Common myeloid progenitor, CD34-positive (primary cell): Measurements from ENCODE around the gene TAAR5.
"Not testable (repeated sequence)": the region's sequence is repeated elsewhere in the genome, so short reads cannot be mapped to it uniquely, and the experiment has no call there.

ENCODE experiments used
- CTCF ChIA-PET: fragments of 350-600 bp; sonication (Branson Sonifier 250); formaldehyde crosslinking; loops from one replicate; lab custom pipeline; 2021; ENCODE audit warnings: antibody characterized with exemption; lab: Charles Lee
- POLR2A ChIA-PET: fragments of 350-600 bp; sonication (Branson Sonifier 250); formaldehyde crosslinking; loops from one replicate; lab custom pipeline; 2021; ENCODE audit warnings: antibody characterized with exemption; lab: Charles Lee
- DNase-seq, 3 donors: peaks; one replicate each; pipeline versions ENCODE4 v3.0.0 to v3.0.0-alpha.2; 2013
- H3K27ac ChIP-seq, 2 experiments: 1 replicate in 1 of 2; 2 replicates in 1 of 2; pipeline ENCODE4 v1.7.0; 2013; ENCODE audit warnings: inconsistent platforms in 2 of 2, low read length in 2 of 2, mild to moderate bottlenecking in 2 of 2, low read depth in 1 of 2, moderate library complexity in 1 of 2; ENCODE audit not compliant: severe bottlenecking in 2 of 2, insufficient read depth in 1 of 2, poor library complexity in 1 of 2
- H3K27me3 ChIP-seq, 5 experiments: replicated peaks in 2 of 5; 1 replicate in 3 of 5; 2 replicates in 2 of 5; pipeline versions ENCODE4 v1.6.1 to v1.7.0; 2013; ENCODE audit warnings: low read length in 4 of 5, mild to moderate bottlenecking in 2 of 5, moderate library complexity in 2 of 5, inconsistent platforms in 1 of 5; ENCODE audit not compliant: insufficient read depth in 5 of 5, control insufficient read depth in 4 of 5
- H3K36me3 ChIP-seq, 4 experiments: 1 replicate in 2 of 4; 2 replicates in 2 of 4; pipeline versions ENCODE4 v1.6.1 to v1.7.0; 2013; ENCODE audit warnings: low read length in 3 of 4, control low read depth in 1 of 4, mild to moderate bottlenecking in 1 of 4; ENCODE audit not compliant: control insufficient read depth in 4 of 4, insufficient read depth in 4 of 4
- H3K4me1 ChIP-seq, 4 experiments: 1 replicate in 3 of 4; 2 replicates in 1 of 4; pipeline versions ENCODE4 v1.6.1 to v1.7.1; 2013; ENCODE audit warnings: low read length in 3 of 4, mild to moderate bottlenecking in 3 of 4, control low read depth in 1 of 4, inconsistent platforms in 1 of 4, moderate library complexity in 1 of 4; ENCODE audit not compliant: control insufficient read depth in 4 of 4, insufficient read depth in 4 of 4; ENCODE audit errors: control extremely low read depth in 1 of 4
- H3K4me3 ChIP-seq, 7 experiments: 1 replicate in 4 of 7; 2 replicates in 3 of 7; pipeline versions ENCODE4 v1.5.1 to v1.7.0; 2013; ENCODE audit warnings: mild to moderate bottlenecking in 7 of 7, low read length in 6 of 7, moderate library complexity in 6 of 7, inconsistent platforms in 2 of 7, low read depth in 2 of 7, control low read depth in 1 of 7; ENCODE audit not compliant: insufficient read depth in 4 of 7, control insufficient read depth in 1 of 7; ENCODE audit errors: extremely low read depth in 1 of 7
- H3K9me3 ChIP-seq, 5 experiments: 1 replicate in 4 of 5; 2 replicates in 1 of 5; pipeline versions ENCODE4 v1.6.1 to v1.7.1; 2013; ENCODE audit warnings: low read length in 4 of 5, mild to moderate bottlenecking in 2 of 5, inconsistent platforms in 1 of 5, low read depth in 1 of 5, moderate library complexity in 1 of 5; ENCODE audit not compliant: control insufficient read depth in 4 of 5, insufficient read depth in 2 of 5; ENCODE audit errors: control extremely low read depth in 1 of 5
- WGBS: methylation state at CpG from one replicate; pipeline ENCODE4 v1.1.5; 2013; ENCODE audit not compliant: insufficient coverage; 5-methylcytosine and 5-hydroxymethylcytosine counted together

TAAR5 gene

DNA sequence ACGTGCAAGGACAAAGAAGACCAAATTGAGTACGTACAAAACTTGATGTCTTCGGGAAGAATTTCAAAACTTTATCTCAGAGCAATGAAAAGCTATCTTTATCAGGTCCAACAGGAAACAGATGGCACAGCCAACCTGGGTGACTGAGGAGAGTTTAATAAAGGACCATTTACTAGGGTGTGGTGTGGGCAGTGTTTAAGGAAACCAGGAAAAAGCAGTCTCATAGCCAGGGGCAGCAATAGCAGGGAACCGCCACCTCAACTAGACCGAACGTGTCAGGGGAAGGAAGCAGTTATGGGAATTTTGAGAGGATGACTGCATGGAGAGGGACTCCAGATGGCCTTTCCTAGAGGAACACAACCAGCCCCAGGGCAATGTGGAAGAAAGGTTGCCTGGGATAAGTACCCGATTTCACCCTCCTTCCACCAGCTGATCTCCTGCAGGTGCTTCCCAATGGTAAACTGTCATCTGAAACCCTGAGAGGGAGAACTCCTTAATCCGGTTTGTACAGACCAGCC is 15.2 kb upstream of the TAAR5 start:
- ChIA-PET POLR2A (no interaction called here), CTCF (no interaction called here)
- no peak overlapping the region for H3K27ac ChIP-seq
- WGBS: 82% methylated on average over 5 of the region's 8 CpGs
- no peaks in the 10 kb centered on the region for H3K36me3 ChIP-seq
- H3K4me3 ChIP-seq: no peak overlapping the region
- peaks cover 0 to 3% (median 0%) of the 10 kb centered on the region in 5 experiments for H3K9me3 ChIP-seq
- no peaks in the 10 kb centered on the region for H3K27me3 ChIP-seq
- no peak for DNase-seq
- H3K4me1 ChIP-seq: no peaks in the 10 kb centered on the region

DNA sequence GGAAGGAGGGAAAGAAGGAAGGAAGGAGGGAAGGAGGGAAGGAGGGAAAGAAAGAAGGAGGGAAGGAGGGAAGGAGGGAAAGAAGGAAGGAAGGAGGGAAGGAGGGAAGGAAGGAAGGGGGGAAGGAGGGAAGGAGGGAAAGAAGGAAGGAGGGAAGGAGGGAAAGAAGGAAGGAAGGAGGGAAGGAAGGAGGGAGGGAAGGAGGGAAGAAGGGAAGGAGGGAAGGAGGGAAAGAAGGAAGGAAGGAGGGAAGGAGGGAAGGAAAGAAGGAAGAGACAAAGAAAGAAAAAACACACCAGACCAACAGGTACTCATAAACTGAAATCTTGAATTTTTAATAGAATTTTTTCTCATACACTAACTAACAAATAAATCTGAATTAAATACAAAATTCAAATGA is 11.4 kb upstream of the TAAR5 start:
- DNase-seq, H3K4me3 ChIP-seq, H3K27me3 ChIP-seq, POLR2A ChIA-PET, CTCF ChIA-PET, H3K36me3 ChIP-seq, H3K4me1 ChIP-seq, H3K9me3 ChIP-seq, H3K27ac ChIP-seq: not testable (repeated sequence)

DNA sequence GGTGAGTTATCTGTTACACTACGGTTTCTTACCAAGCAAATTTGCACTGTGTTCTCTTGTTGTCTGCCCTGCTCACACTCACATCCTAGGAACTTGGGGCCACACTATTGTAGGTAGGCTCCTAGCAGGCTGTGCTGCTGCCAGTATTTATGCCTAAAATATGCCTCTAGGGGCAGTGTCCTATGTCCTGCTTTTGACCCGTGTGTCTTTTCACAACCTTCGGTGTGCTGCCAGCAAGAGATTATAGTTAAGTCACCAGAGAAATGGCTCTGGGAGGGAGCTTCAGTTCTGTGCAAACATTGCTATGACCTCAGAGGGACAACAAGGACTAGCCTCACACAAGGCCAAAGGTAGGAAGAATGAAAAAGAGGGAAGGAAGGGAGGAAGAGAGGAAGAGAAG is 8.9 kb upstream of the TAAR5 start:
- no peaks in the 10 kb centered on the region for H3K27me3 ChIP-seq
- H3K4me1 ChIP-seq: no peaks in the 10 kb centered on the region
- no peak overlapping the region for H3K4me3 ChIP-seq
- H3K36me3 ChIP-seq: no peaks in the 10 kb centered on the region
- H3K9me3 ChIP-seq: peaks cover 0 to 3% (median 0%) of the 10 kb centered on the region in 5 experiments
- no peak overlapping the region for H3K27ac ChIP-seq
- CTCF ChIA-PET: no interaction called here
- WGBS: 67% methylated on average over 1 of the region's 3 CpGs
- peak in 2 of 3 donors; percentile 10 to 13 for DNase-seq
- POLR2A ChIA-PET: no interaction called here

DNA sequence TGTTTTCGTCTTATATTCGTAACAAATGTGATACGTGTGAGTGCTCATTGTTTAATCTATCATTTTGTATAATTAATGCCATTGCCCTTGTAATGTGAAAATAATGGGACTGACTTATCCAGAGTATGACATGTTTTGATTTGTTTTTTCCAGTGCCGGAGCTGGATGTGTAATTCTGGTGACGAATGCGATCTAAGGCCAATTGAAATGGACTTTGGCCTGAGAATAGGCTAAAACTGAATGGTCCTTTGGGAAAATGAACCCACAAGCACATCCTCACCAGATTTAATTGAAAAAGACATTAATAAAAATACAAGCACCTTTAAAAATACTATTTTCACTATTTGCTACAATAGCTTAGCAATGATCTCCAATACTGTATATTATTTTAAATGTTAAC is 6.7 kb upstream of the TAAR5 start:
- no peak overlapping the region for H3K4me3 ChIP-seq
- WGBS: 95% methylated on average over 3 of the region's 6 CpGs
- H3K4me1 ChIP-seq: peaks cover 0 to 2% (median 0%) of the 10 kb centered on the region in 4 experiments
- no peak overlapping the region for H3K27ac ChIP-seq
- ChIA-PET POLR2A (no interaction called here), CTCF (interaction anchor here (0.8 kb wide), 1 partner anchor 22 kb away, joined by 4 read pairs; no protein-coding TSS in a partner anchor)
- no peaks in the 10 kb centered on the region for H3K36me3 ChIP-seq
- H3K9me3 ChIP-seq: peaks cover 0 to 3% (median 0%) of the 10 kb centered on the region in 5 experiments
- no peak for DNase-seq
- no peaks in the 10 kb centered on the region for H3K27me3 ChIP-seq

DNA sequence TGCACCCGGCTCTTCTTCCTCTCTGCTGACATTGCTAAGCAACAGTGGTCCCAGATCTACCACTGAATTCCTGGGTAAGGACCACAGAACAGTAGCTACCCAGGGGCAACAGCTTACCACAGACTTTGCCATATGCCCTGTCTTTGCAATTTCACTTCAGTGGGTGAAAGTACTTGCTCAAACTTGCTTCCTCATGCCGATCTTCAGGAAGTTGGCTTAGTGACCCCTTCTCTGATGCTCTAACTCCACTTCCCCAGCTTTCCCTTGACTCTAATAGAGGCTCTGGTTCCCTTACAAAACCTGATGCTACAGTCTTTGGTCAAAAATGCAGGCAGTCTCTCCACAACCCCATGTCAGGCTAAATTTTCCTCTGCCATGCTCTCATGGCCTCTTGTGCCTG is 3.3 kb upstream of the TAAR5 start:
- DNase-seq: peak in 2 of 3 donors; percentile 22 to 50
- H3K36me3 ChIP-seq: no peaks in the 10 kb centered on the region
- POLR2A ChIA-PET: no interaction called here
- H3K27me3 ChIP-seq: no peaks in the 10 kb centered on the region
- no peak overlapping the region for H3K4me3 ChIP-seq
- CTCF ChIA-PET: no interaction called here
- no peak overlapping the region for H3K27ac ChIP-seq
- WGBS: 30% methylated on average over 2 of the region's 2 CpGs
- H3K4me1 ChIP-seq: peaks cover 0 to 2% (median 0%) of the 10 kb centered on the region in 4 experiments
- no peaks in the 10 kb centered on the region for H3K9me3 ChIP-seq

DNA sequence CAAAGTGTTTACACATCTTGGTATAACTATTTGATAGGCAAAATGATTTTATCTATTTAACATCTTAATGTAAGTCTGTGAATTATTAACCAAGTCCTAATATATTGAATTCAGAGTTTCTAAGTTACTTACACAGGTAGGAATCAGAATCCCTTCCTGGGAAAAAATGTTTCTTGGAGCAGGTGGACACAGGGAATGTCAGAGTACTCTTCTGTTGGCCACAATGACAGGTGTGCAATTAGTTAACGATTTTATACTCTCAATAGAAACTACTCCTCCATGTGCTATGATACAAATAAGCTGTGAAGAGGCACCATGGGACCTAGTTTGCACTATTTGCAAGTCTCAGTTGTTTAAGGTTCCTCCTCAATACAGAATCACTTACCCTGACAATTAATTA is 821 bp upstream of the TAAR5 start:
- no peak overlapping the region for H3K4me3 ChIP-seq
- no peaks in the 10 kb centered on the region for H3K36me3 ChIP-seq
- DNase-seq: no peak
- CTCF ChIA-PET: no interaction called here
- H3K27me3 ChIP-seq: no peaks in the 10 kb centered on the region
- WGBS: 100% methylated on average over 1 of the region's 1 CpG
- no peaks in the 10 kb centered on the region for H3K9me3 ChIP-seq
- no peak overlapping the region for H3K27ac ChIP-seq
- POLR2A ChIA-PET: no interaction called here
- H3K4me1 ChIP-seq: peaks cover 0 to 2% (median 0%) of the 10 kb centered on the region in 4 experiments

DNA sequence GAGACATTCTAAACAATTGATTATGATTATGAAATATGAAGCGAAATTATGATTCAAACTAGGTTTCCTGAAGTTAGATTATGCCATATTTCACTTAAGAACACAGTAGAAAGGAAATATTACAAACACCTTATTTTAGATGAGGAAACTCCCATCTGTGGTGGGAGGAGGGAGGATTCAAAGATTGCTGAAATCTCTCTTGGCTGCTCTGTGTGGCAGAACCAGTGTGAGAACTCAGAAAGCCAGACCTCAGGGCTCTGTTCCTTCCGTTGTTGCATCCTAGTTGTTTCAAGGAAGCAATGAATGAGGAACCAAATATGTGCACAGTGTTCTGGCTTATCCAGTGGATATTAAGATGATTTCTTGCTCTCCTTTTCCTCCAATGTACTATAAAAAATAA is 2.1 kb downstream of the TAAR5 start:
- 25% methylated on average over 1 of the region's 2 CpGs for WGBS
- CTCF ChIA-PET: no interaction called here
- Histone ChIP-seq H3K4me3 (no peak overlapping the region), H3K36me3 (no peaks in the 10 kb centered on the region), H3K4me1 (peaks cover 0 to 1% (median 0%) of the 10 kb centered on the region in 4 experiments), H3K27me3 (peaks cover 0 to 3% (median 0%) of the 10 kb centered on the region in 5 experiments), H3K9me3 (no peaks in the 10 kb centered on the region), H3K27ac (no peak overlapping the region)
- DNase-seq: peak in 1 of 3 donors; percentile 5
- POLR2A ChIA-PET: no interaction called here
